Endothelial cell of umbilical vein (primary cell): ENCODE data around the gene SESN2. TPM values are rescaled to one million over a fixed set of nuclear protein-coding genes. Genes with fewer than 3 reads are reported as not detected.
A peak's percentile ranks its signal among the peaks of the same experiment; 100 is the strongest.

Source experiments
- BruUV-seq: library from RNA; stranded (reverse); fragments of 400-500 nt; replicated peaks from 2 replicates; lab custom pipeline; 2021; lab: Mats Ljungman, UMichigan
- CTCF ChIA-PET: fragments of 300-600, 350-600 bp; sonication (Branson Sonifier 250); formaldehyde crosslinking; loops from one replicate; lab custom pipeline; 2021; ENCODE audit warnings: antibody characterized with exemption, inconsistent platforms; lab: Charles Lee
- POLR2A ChIA-PET: fragments of 300-600, 350-600 bp; sonication (Branson Sonifier 250); formaldehyde crosslinking; loops from one replicate; lab custom pipeline; 2021; ENCODE audit warnings: antibody characterized with exemption, inconsistent platforms; lab: Charles Lee
- DNase-seq: peaks from one replicate; pipeline ENCODE4 v3.0.0-alpha.2; 2011; ENCODE audit warnings: low read depth, low spot score
- FAIRE-seq: peaks from 2 replicates; lab custom pipeline; 2011; peaks lifted over from hg19 to GRCh38; lab: Jason Lieb, UNC
- H2AFZ ChIP-seq: 2 replicates; pipeline ENCODE4 v1.6.0; 2012; ENCODE audit warnings: low read depth, low read length, control low read depth, inconsistent platforms
- H3K27ac ChIP-seq: 2 replicates; pipeline ENCODE4 v1.5.1; 2011; ENCODE audit warnings: low read depth, mild to moderate bottlenecking, control low read depth, low read length, moderate library complexity; ENCODE audit not compliant: insufficient read depth
- H3K27me3 ChIP-seq, 2 experiments: 2 replicates each; pipeline versions ENCODE4 v1.6.0 to v1.6.1; 2011; ENCODE audit warnings: low read length in 2 of 2, mixed read lengths in 1 of 2; ENCODE audit not compliant: control insufficient read depth in 2 of 2, insufficient read depth in 2 of 2
- H3K36me3 ChIP-seq, 2 experiments: 2 replicates in 1 of 2; 3 replicates in 1 of 2; pipeline ENCODE4 v1.5.1; 2011; ENCODE audit warnings: low read length in 2 of 2, mild to moderate bottlenecking in 1 of 2, moderate library complexity in 1 of 2; ENCODE audit not compliant: control insufficient read depth in 2 of 2, insufficient read depth in 2 of 2; ENCODE audit errors: extremely low read depth in 1 of 2
- H3K4me1 ChIP-seq: 3 replicates; pipeline ENCODE4 v1.5.1; 2011; ENCODE audit warnings: mild to moderate bottlenecking, low read length; ENCODE audit not compliant: control insufficient read depth, insufficient read depth; ENCODE audit errors: extremely low read depth
- H3K4me2 ChIP-seq: 2 replicates; pipeline ENCODE4 v1.6.1; 2011; ENCODE audit warnings: low read length, control low read depth, mixed read lengths; ENCODE audit not compliant: insufficient read depth
- H3K4me3 ChIP-seq, 3 experiments: fragments of 200-600 bp in 1 of 3; sonication (generic), shearing (Covaris generic) in 1 of 3; replicated peaks in 1 of 3; 2 replicates each; pipeline ENCODE4 v1.5.1; 2011 to 2016; ENCODE audit warnings: control low read depth in 3 of 3, low read length in 3 of 3, mild to moderate bottlenecking in 2 of 3, inconsistent platforms in 1 of 3, low read depth in 1 of 3, moderate library complexity in 1 of 3; ENCODE audit not compliant: insufficient read depth in 1 of 3
- H3K79me2 ChIP-seq: 2 replicates; pipeline ENCODE4 v1.6.0; 2012; ENCODE audit warnings: low read length, inconsistent platforms; ENCODE audit not compliant: control insufficient read depth, insufficient read depth
- H3K9ac ChIP-seq: replicated peaks from 2 replicates; pipeline ENCODE3; 2011; ENCODE audit warnings: low read length, control low read depth; ENCODE audit not compliant: insufficient read depth; ENCODE audit errors: extremely low read depth
- H3K9me1 ChIP-seq: replicated peaks from 3 replicates; pipeline ENCODE4 v1.6.0; 2011; ENCODE audit warnings: mild to moderate bottlenecking, low read length; ENCODE audit not compliant: control insufficient read depth, insufficient read depth; ENCODE audit errors: extremely low read depth
- H3K9me3 ChIP-seq: replicated peaks from 2 replicates; pipeline ENCODE4 v1.5.1; 2012; ENCODE audit warnings: low read length, inconsistent platforms; ENCODE audit not compliant: control insufficient read depth, insufficient read depth
- H4K20me1 ChIP-seq: replicated peaks from 2 replicates; pipeline ENCODE3; 2011; ENCODE audit warnings: mild to moderate bottlenecking, low read length; ENCODE audit not compliant: control insufficient read depth, insufficient read depth; ENCODE audit errors: extremely low read depth
- CTCF ChIP-seq, 2 donors: IDR thresholded peaks; 1 replicate in 1 of 2; 2 replicates in 1 of 2; pipeline ENCODE4 v1.5.1; 2011; ENCODE audit warnings: low read length in 2 of 2, mild to moderate bottlenecking in 2 of 2, moderate library complexity in 2 of 2, control low read depth in 1 of 2, inconsistent platforms in 1 of 2, low read depth in 1 of 2; ENCODE audit not compliant: insufficient read depth in 1 of 2; ENCODE audit errors: extremely low read depth in 1 of 2
- EZH2 ChIP-seq: IDR thresholded peaks from 2 replicates; pipeline ENCODE4 v1.6.1; 2012; ENCODE audit warnings: borderline replicate concordance, low read depth, mild to moderate bottlenecking, moderate library complexity, low read length, inconsistent platforms; ENCODE audit not compliant: severe bottlenecking
- FOS ChIP-seq: IDR thresholded peaks from 2 replicates; pipeline ENCODE4 v1.6.1; 2011; ENCODE audit warnings: mild to moderate bottlenecking, low read length, moderate library complexity, borderline replicate concordance; ENCODE audit not compliant: insufficient read depth
- GATA2 ChIP-seq: IDR thresholded peaks from 2 replicates; pipeline ENCODE4 v1.7.0; 2011; ENCODE audit warnings: low read depth, mild to moderate bottlenecking, moderate library complexity, mixed read lengths, low read length; ENCODE audit not compliant: insufficient read length, insufficient read depth
- JUN ChIP-seq: IDR thresholded peaks from 2 replicates; pipeline ENCODE4 v1.6.1; 2011; ENCODE audit warnings: borderline replicate concordance, low read depth; ENCODE audit not compliant: insufficient read length, insufficient read depth
- MAX ChIP-seq: IDR thresholded peaks from 2 replicates; pipeline ENCODE4 v1.6.1; 2011; ENCODE audit not compliant: insufficient read depth, insufficient read length
- MYC ChIP-seq: IDR thresholded peaks from one replicate; pipeline ENCODE4 v1.6.1; 2011; ENCODE audit warnings: mild to moderate bottlenecking, low read depth, low read length
- POLR2A ChIP-seq: IDR thresholded peaks from 2 replicates; pipeline ENCODE4 v1.6.1; 2012; ENCODE audit warnings: low read depth, mild to moderate bottlenecking, control low read depth, low read length
- POLR2AphosphoS5 ChIP-seq: IDR thresholded peaks from 2 replicates; pipeline ENCODE4 v1.6.1; 2012; ENCODE audit warnings: low read depth, mild to moderate bottlenecking, control low read depth, low read length, moderate library complexity; ENCODE audit not compliant: insufficient read depth
- dilution Hi-C: fragments of 300-500 bp; cut with MboI; formaldehyde crosslinking; loops from one replicate; pipeline ENCODE4 v1.15.0; 2019; ENCODE audit warnings: low sequenced_read_pairs; ENCODE audit not compliant: extremely low pct_ligation_motif_present
- intact Hi-C: fragments of 100-400 bp; cut with micrococcal nuclease; formaldehyde crosslinking; loops from one replicate; pipeline ENCODE4 v1.10.0; 2022
- polyA plus RNA-seq, 4 experiments: library from polyadenylated mRNA; depleted of rRNA in 3 of 4; stranded (reverse) in 3 of 4; unstranded in 1 of 4; fragments of >200 nt; gene quantifications; 2 replicates each; pipeline versions ENCODE4 v1.2.1 to v1.2.3, GENCODE V29; 2011 to 2012; ENCODE audit warnings: missing spikeins in 1 of 4
- total RNA-seq: library from RNA; stranded (reverse); gene quantifications from 2 replicates; pipeline ENCODE4 v1.2.3, GENCODE V29; 2021

SESN2 gene
- total and polyA plus RNA-seq, 2 donors (not counting 3 experiments of a cell fraction or from before 2014, with no cell fraction given), result 11.6 to 13.2 TPM

DNA sequence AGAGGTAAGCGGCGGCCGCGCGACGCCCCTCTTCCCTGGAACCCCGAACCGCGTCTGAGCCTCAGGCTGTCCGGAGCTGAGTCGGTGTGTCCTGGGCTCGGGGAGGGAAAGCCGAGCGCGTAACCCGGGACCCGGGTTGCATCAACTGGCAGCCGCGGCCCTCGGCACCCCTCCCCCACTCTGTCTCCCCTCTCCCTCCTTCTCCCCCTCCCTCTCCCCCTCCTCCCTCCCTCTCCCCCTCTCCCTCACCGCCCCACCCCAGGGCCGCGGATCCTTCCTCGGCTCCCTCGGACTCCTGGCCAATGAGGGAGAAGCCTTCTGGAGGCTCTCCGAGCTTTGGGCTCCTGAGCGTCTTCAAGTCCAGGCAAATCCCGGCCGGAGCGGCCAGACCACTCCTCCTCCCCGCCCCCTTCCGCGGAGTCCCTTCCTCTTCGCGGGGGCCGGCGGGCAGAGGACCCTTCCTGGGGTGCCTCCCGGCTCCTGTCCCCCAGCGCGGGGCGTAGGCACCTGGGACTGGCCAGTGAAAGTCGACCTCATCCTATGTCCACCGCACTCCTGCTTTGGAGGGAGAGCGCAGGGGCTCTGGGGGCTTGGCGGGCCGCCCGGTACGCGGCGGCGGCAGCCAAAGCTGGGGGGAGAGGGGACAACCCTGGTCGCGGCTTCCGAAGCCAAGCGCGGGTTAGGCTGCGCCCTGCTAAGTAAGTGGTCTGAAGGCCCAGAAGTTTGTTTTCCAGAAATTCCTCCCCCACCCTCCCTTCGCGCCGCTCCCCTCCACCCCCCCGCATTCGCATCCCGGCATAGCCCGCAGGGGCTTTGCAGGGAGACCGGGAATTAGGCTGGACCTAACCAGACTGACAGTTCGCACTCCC, 850 bp downstream of the SESN2 start:
- FAIRE-seq (peak; percentile 75), DNase-seq (peak; percentile 85)
- peak overlapping the region; percentile 64 for H2AFZ ChIP-seq
- TF ChIP-seq JUN (no peak), POLR2A (peak; percentile 29)
- H3K27ac ChIP-seq, result peak overlapping the region; percentile 34
- no peaks in the 10 kb centered on the region for H3K36me3 ChIP-seq
- CTCF ChIA-PET, result interaction anchor here (0.6 to 6.1 kb wide), 5 partner anchors 11 to 110 kb away, joined by 3 to 73 read pairs (median 3); partner anchors contain the start of genes ATP5IF1 and MED18
- H3K9me3 ChIP-seq, result no peaks in the 10 kb centered on the region
- peaks cover 0 to 3% of the 10 kb centered on the region in 2 experiments for H3K27me3 ChIP-seq
- peaks cover 12% of the 10 kb centered on the region for H3K4me1 ChIP-seq
- dilution Hi-C loops (loop anchor here (25.0 kb wide), 1 partner anchor 352 kb away; no protein-coding TSS in a partner anchor), intact Hi-C loops (loop anchor here (1.0 to 2.0 kb wide), 3 partner anchors 12 to 69 kb away; partner anchors contain the start of genes DNAJC8 and MED18)
- peak overlapping the region; percentile 68 for H3K4me2 ChIP-seq
- POLR2A ChIA-PET, result interaction anchor here (0.6 to 2.1 kb wide), 11 partner anchors 12 to 487 kb away, joined by 3 to 13 read pairs (median 5); partner anchors contain the start of genes ATP5IF1, MED18, STX12 and TRNAU1AP
- peaks cover 7% of the 10 kb centered on the region for H4K20me1 ChIP-seq
- peak overlapping the region; percentile 77 to 98 (median 80) for H3K4me3 ChIP-seq
- H3K9ac ChIP-seq, result peak overlapping the region; percentile 65
- no TSS peak for BruUV-seq
- peaks cover 47% of the 10 kb centered on the region for H3K79me2 ChIP-seq
- H3K9me1 ChIP-seq, result no peaks in the 10 kb centered on the region

- peaks cover 7% of the 10 kb centered on the region for H4K20me1 ChIP-seq
- no TSS peak for BruUV-seq
Measured at GRCh38 chr1:28260803-28261174, 1.5 kb downstream of the SESN2 start.

More at GRCh38 chr1:28260803-28261174, 1.5 kb downstream of the SESN2 start:
- Histone ChIP-seq H3K9me3 (no peaks in the 10 kb centered on the region), H3K4me1 (peaks cover 12% of the 10 kb centered on the region), H3K4me2 (peak overlapping the region; percentile 68), H3K9me1 (no peaks in the 10 kb centered on the region), H3K36me3 (no peaks in the 10 kb centered on the region), H3K4me3 (peak overlapping the region; percentile 77 to 98 (median 80)), H3K27me3 (peaks cover 0 to 3% of the 10 kb centered on the region in 2 experiments), H3K9ac (no peak overlapping the region), H3K79me2 (peaks cover 51% of the 10 kb centered on the region), H2AFZ (no peak overlapping the region), H3K27ac (no peak overlapping the region)
- POLR2A ChIA-PET, result interaction anchor here (2.1 kb wide), 1 partner anchor 12 kb away, joined by 13 read pairs; no protein-coding TSS in a partner anchor
- dilution Hi-C loops, result loop anchor here (25.0 kb wide), 1 partner anchor 352 kb away; no protein-coding TSS in a partner anchor
- FAIRE-seq, result no peak
- no peak for DNase-seq
- CTCF ChIA-PET, result interaction anchor here (0.6 to 6.1 kb wide), 5 partner anchors 12 to 110 kb away, joined by 3 to 73 read pairs (median 3); partner anchors contain the start of genes ATP5IF1 and MED18
- TF ChIP-seq POLR2A (no peak), MYC (no peak), EZH2 (no peak), MAX (no peak), JUN (no peak), FOS (no peak), GATA2 (no peak), POLR2AphosphoS5 (no peak), CTCF (IDR thresholded peaks at IDR 0.05; ENCODE audit: extremely low read depth in 1 of 2, insufficient read depth in 1 of 2, low read depth in 1 of 2, low read length in 2 of 2) (no peak)
- intact Hi-C loops, result no loop called here
